GM23338 (cell line): ENCODE data around the gene LIMK2. TPM values are rescaled to one million over a fixed set of nuclear protein-coding genes. Genes with fewer than 3 reads are reported as not detected.
A peak's percentile ranks its signal among the peaks of the same experiment; 100 is the strongest.

Experiments used
- ATAC-seq: fragments of 200-7000 bp; cut with Tn5 transposase; 3 replicates; pipeline ENCODE4 v1.9.1; 2020
- DNase-seq: peaks from one replicate; pipeline ENCODE4 v3.0.0-alpha.2; 2015; ENCODE audit warnings: low spot score
- H2AFZ ChIP-seq: fragments of 200-600 bp; sonication (generic); 2 replicates; pipeline ENCODE4 v1.8.0; 2016; ENCODE audit warnings: antibody characterized with exemption, mild to moderate bottlenecking, moderate library complexity
- H3F3A ChIP-seq: fragments of 200-600 bp; sonication (generic); replicated peaks from 2 replicates; pipeline ENCODE4 v1.8.0; 2017; ENCODE audit warnings: antibody characterized with exemption, mixed run types, low read depth
- H3K27ac ChIP-seq: fragments of 200-600 bp; sonication (generic); 2 replicates; pipeline ENCODE4 v1.6.1; 2016; ENCODE audit warnings: low read depth
- H3K27me3 ChIP-seq: fragments of 200-600 bp; sonication (generic); 2 replicates; pipeline ENCODE4 v1.8.0; 2016; ENCODE audit warnings: mild to moderate bottlenecking, mixed run types, moderate library complexity; ENCODE audit not compliant: insufficient read depth
- H3K36me3 ChIP-seq: fragments of 200-600 bp; sonication (generic); 2 replicates; pipeline ENCODE4 v1.8.0; 2016; ENCODE audit warnings: mild to moderate bottlenecking; ENCODE audit not compliant: insufficient read depth
- H3K4me1 ChIP-seq: fragments of 200-600 bp; sonication (generic); 2 replicates; pipeline ENCODE4 v1.8.0; 2016; ENCODE audit warnings: mild to moderate bottlenecking, moderate library complexity; ENCODE audit not compliant: insufficient read depth
- H3K4me2 ChIP-seq: fragments of 200-600 bp; sonication (generic); 2 replicates; pipeline ENCODE4 v1.7.1; 2017; ENCODE audit warnings: mixed run types
- H3K4me3 ChIP-seq: fragments of 200-600 bp; sonication (generic); 2 replicates; pipeline ENCODE4 v1.6.1; 2016; ENCODE audit warnings: mixed run types
- H3K79me2 ChIP-seq: fragments of 200-600 bp; sonication (generic); replicated peaks from 2 replicates; pipeline ENCODE4 v1.8.0; 2017; ENCODE audit warnings: mild to moderate bottlenecking; ENCODE audit not compliant: insufficient read depth
- H3K9me2 ChIP-seq: fragments of 200-600 bp; sonication (generic); 2 replicates; pipeline ENCODE4 v1.8.0; 2017; ENCODE audit not compliant: insufficient read depth
- H4K20me1 ChIP-seq: fragments of 200-600 bp; sonication (generic); replicated peaks from 2 replicates; pipeline ENCODE4 v1.8.0; 2017; ENCODE audit warnings: mild to moderate bottlenecking; ENCODE audit not compliant: insufficient read depth
- H3K27ac Mint-ChIP-seq: 2 replicates; pipeline ENCODE4 v1.8.0; 2020; ENCODE audit warnings: inconsistent platforms, mild to moderate bottlenecking, moderate library complexity, mixed read lengths
- H3K27me3 Mint-ChIP-seq: 3 replicates; pipeline ENCODE4 v1.8.0; 2022; ENCODE audit warnings: low read depth, mild to moderate bottlenecking, moderate library complexity, mixed read lengths, inconsistent platforms; ENCODE audit not compliant: insufficient read depth, poor library complexity
- H3K36me3 Mint-ChIP-seq: 3 replicates; pipeline ENCODE4 v1.8.0; 2021; ENCODE audit warnings: low read depth, mild to moderate bottlenecking, inconsistent platforms, moderate library complexity, mixed read lengths
- H3K4me1 Mint-ChIP-seq: 3 replicates; pipeline ENCODE4 v1.8.0; 2020; ENCODE audit warnings: mild to moderate bottlenecking, inconsistent platforms, mixed read lengths
- H3K4me3 Mint-ChIP-seq: 3 replicates; pipeline ENCODE4 v1.8.0; 2021; ENCODE audit warnings: moderate library complexity, mild to moderate bottlenecking, inconsistent platforms, mixed read lengths
- H3K9me3 Mint-ChIP-seq: 3 replicates; pipeline ENCODE4 v1.8.0; 2020; ENCODE audit warnings: moderate library complexity, mild to moderate bottlenecking, inconsistent platforms, mixed read lengths
- CREB1 ChIP-seq: fragments of 250-450 bp; sonication (Bioruptor Pico); IDR thresholded peaks from 2 replicates; pipeline ENCODE4 v1.5.0; 2020; ENCODE audit warnings: low read depth, mild to moderate bottlenecking, moderate library complexity
- CTCF ChIP-seq, 2 experiments: fragments of 200-600 bp in 1 of 2; sonication (generic) in 1 of 2; conservative IDR thresholded peaks; 2 replicates each; pipeline versions ENCODE4 v1.5.1 to v1.6.1; 2016 to 2017; ENCODE audit warnings: antibody characterized with exemption in 2 of 2, low read depth in 2 of 2, mild to moderate bottlenecking in 2 of 2, moderate library complexity in 1 of 2
- ETS1 ChIP-seq: IDR thresholded peaks from 2 replicates; pipeline ENCODE4 v1.6.1; 2016; ENCODE audit warnings: antibody characterized with exemption
- EZH2phosphoT487 ChIP-seq: fragments of 200-600 bp; sonication (generic); IDR thresholded peaks from one replicate; pipeline ENCODE4 v1.8.1; 2018; ENCODE audit warnings: antibody characterized with exemption; ENCODE audit not compliant: unreplicated experiment
- JUNB ChIP-seq: IDR thresholded peaks from one replicate; pipeline ENCODE4 v1.6.1; 2016; ENCODE audit warnings: antibody characterized with exemption; ENCODE audit not compliant: unreplicated experiment
- NANOG ChIP-seq: IDR thresholded peaks from 2 replicates; pipeline ENCODE4 v1.6.1; 2016; ENCODE audit warnings: antibody characterized with exemption, borderline replicate concordance
- POLR2AphosphoS5 ChIP-seq: IDR thresholded peaks from 2 replicates; pipeline ENCODE4 v1.6.1; 2016; ENCODE audit warnings: antibody characterized with exemption, low read depth
- STAT1 ChIP-seq: IDR thresholded peaks from one replicate; pipeline ENCODE4 v1.6.1; 2016; ENCODE audit warnings: antibody characterized with exemption; ENCODE audit not compliant: unreplicated experiment
- ZNF114 ChIP-seq: fragments of 250-450 bp; sonication (Bioruptor Pico); IDR thresholded peaks from 2 replicates; pipeline ENCODE4 v1.5.0; 2020; ENCODE audit warnings: mild to moderate bottlenecking, moderate library complexity
- ZNF331 ChIP-seq: fragments of 250-450 bp; sonication (Bioruptor Pico); IDR thresholded peaks from 2 replicates; pipeline ENCODE4 v1.5.0; 2020; ENCODE audit warnings: low read depth, mild to moderate bottlenecking, moderate library complexity
- polyA plus RNA-seq: library from polyadenylated mRNA; unstranded; fragments of >200 nt; fragmentation: Nextera tagmentation; extraction: Ambion mirVana; gene quantifications from 2 replicates; pipeline ENCODE4 v1.2.1, GENCODE V29; 2016
- total RNA-seq: library from RNA; depleted of rRNA; stranded (reverse); fragments of >200 nt; shearing (Covaris generic); gene quantifications from 2 replicates; pipeline ENCODE4 v1.2.3, GENCODE V29; 2014

Gene LIMK2
- total and polyA plus RNA-seq, 2 experiments from 2014 or later, result 12.5 to 39.8 TPM

GRCh38 chr22:31215018-31215535 is 3.0 kb downstream of the LIMK2 start:
- no peaks in the 10 kb centered on the region for H3K9me3 Mint-ChIP-seq
- no peak overlapping the region for H3K4me3 Mint-ChIP-seq
- H3K27me3 Mint-ChIP-seq, result no peaks in the 10 kb centered on the region
- Histone ChIP-seq H3K4me2 (no peak overlapping the region), H3K4me3 (no peak overlapping the region), H3K79me2 (peaks cover 72% of the 10 kb centered on the region), H3K36me3 (peaks cover 6% of the 10 kb centered on the region; the same call in 1 of the 2 replicates), H3K9me2 (no peaks in the 10 kb centered on the region), H4K20me1 (peaks cover 21% of the 10 kb centered on the region), H3K4me1 (peaks cover 19% of the 10 kb centered on the region), H3F3A (peaks cover 3% of the 10 kb centered on the region; the same call in 1 of the 2 replicates), H3K27ac (no peak overlapping the region), H3K27me3 (no peaks in the 10 kb centered on the region), H2AFZ (no peak overlapping the region)
- H3K36me3 Mint-ChIP-seq, result peaks cover 10% of the 10 kb centered on the region; the same call in 2 of the 3 replicates
- no peak for TF ChIP-seq JUNB
- no peak for TF ChIP-seq POLR2AphosphoS5
- TF ChIP-seq NANOG, result no peak
- TF ChIP-seq ZNF331, result no peak
- no peak for TF ChIP-seq CTCF (conservative IDR thresholded peaks at IDR 0.05; ENCODE audit: low read depth in 2 of 2)
- no peak for TF ChIP-seq ETS1
- TF ChIP-seq ZNF114, result no peak
- TF ChIP-seq STAT1, result no peak
- no peak for TF ChIP-seq CREB1
- ATAC-seq (no peak), DNase-seq (no peak)
- H3K4me1 Mint-ChIP-seq, result peaks cover 26% of the 10 kb centered on the region
- H3K27ac Mint-ChIP-seq, result no peak overlapping the region

- TF ChIP-seq EZH2phosphoT487 (no peak), ZNF331 (no peak), POLR2AphosphoS5 (no peak)
- Histone ChIP-seq H3K79me2 (peaks cover 94% of the 10 kb centered on the region), H3K4me1 (no peaks in the 10 kb centered on the region), H3F3A (no peaks in the 10 kb centered on the region), H3K4me3 (no peak overlapping the region), H3K36me3 (peaks cover 4% of the 10 kb centered on the region; the same call in 1 of the 2 replicates), H3K27ac (no peak overlapping the region), H2AFZ (no peak overlapping the region), H3K9me2 (no peaks in the 10 kb centered on the region), H3K27me3 (no peaks in the 10 kb centered on the region), H3K4me2 (no peak overlapping the region), H4K20me1 (peaks cover 28% of the 10 kb centered on the region)
- Mint-ChIP-seq H3K4me1 (peaks cover 8% of the 10 kb centered on the region), H3K27me3 (no peaks in the 10 kb centered on the region), H3K36me3 (peaks cover 10% of the 10 kb centered on the region), H3K27ac (peak overlapping the region; percentile 65), H3K9me3 (no peaks in the 10 kb centered on the region), H3K4me3 (no peak overlapping the region)
- ATAC-seq, result no peak
- DNase-seq, result no peak
Observed at GRCh38 chr22:31218565-31219262, 6.6 kb downstream of the LIMK2 start.
